Measurements from ENCODE around the gene GMPR2. TPM values are rescaled to one million over a fixed set of nuclear protein-coding genes. Genes with fewer than 3 reads are reported as not detected.
A peak's percentile ranks its signal among the peaks of the same experiment; 100 is the strongest.
"Not testable (repeated sequence)": the region's sequence is repeated elsewhere in the genome, so short reads cannot be mapped to it uniquely, and the experiment has no call there.

The GMPR2 gene
- total and polyA plus RNA-seq, 7 experiments from 2014 or later: 38.2 to 107 (median 83.7) TPM

- no peak for ATAC-seq
- peak overlapping the region; percentile 74 for H3K4me3 ChIP-seq (ENCODE audit: low read length)
- CTCF ChIA-PET: interaction anchor here (0.5 to 2.0 kb wide), 7 partner anchors 11 to 471 kb away, joined by 3 to 6 read pairs (median 4); partner anchors contain the start of genes CHMP4A, MDP1, PSME1 and TINF2
- intact Hi-C loops (cut with micrococcal nuclease): loop anchor here in 1 of 2 donors (1.0 kb wide), 1 partner anchor 8 kb away; the partner anchor contains the start of gene IPO4
- H3K27me3 ChIP-seq (ENCODE audit: control insufficient read depth in 2 of 2, insufficient read depth in 2 of 2, low read length in 2 of 2): no peaks in the 10 kb centered on the region
- Mint-ChIP-seq H3K27ac (peak overlapping the region; percentile 88 to 98 (median 98)), H3K36me3 (peaks cover 9 to 41% (median 11%) of the 10 kb centered on the region in 5 donors), H3K9me3 (peaks cover 0 to 1% (median 0%) of the 10 kb centered on the region in 11 donors), H3K27me3 (no peaks in the 10 kb centered on the region), H3K4me1 (peaks cover 38 to 71% (median 61%) of the 10 kb centered on the region in 7 donors), H3K4me3 (peak overlapping the region; percentile 88 to 97 (median 93))
- H3K36me3 ChIP-seq (ENCODE audit: control insufficient read depth in 2 of 3, insufficient read depth in 3 of 3, low read length in 3 of 3): peaks cover 0 to 26% (median 5%) of the 10 kb centered on the region in 3 experiments
- H3K27ac ChIP-seq (ENCODE audit: low read depth, low read length): peak overlapping the region; percentile 99
- peaks cover 14 to 16% of the 10 kb centered on the region in 2 donors for H3K4me1 ChIP-seq (ENCODE audit: control insufficient read depth in 2 of 2, insufficient read depth in 2 of 2, low read length in 2 of 2)
- DNase-seq: no peak
- POLR2A ChIA-PET: interaction anchor here (0.7 to 3.9 kb wide), 27 partner anchors 9 to 894 kb away, joined by 3 to 79 read pairs (median 5); partner anchors contain the start of genes CHMP4A, CIDEB, DCAF11 and EMC9
- H3K9me3 ChIP-seq (ENCODE audit: control insufficient read depth in 2 of 3, low read length in 3 of 3): no peaks in the 10 kb centered on the region
These were observed 36.4 kb upstream of the GMPR2 start for GRCh38 chr14:24196071-24197055.

GRCh38 chr14:24197056-24197450 lies 35.7 kb upstream of the GMPR2 start:
- H3K27ac ChIP-seq (ENCODE audit: low read depth, low read length): peak overlapping the region; percentile 47
- ATAC-seq: no peak
- ChIA-PET POLR2A (interaction anchor here (1.8 to 3.9 kb wide), 4 partner anchors 12 to 45 kb away, joined by 7 to 79 read pairs (median 24); partner anchors contain the start of genes CHMP4A, IRF9, MDP1 and TINF2), CTCF (interaction anchor here (0.7 to 2.0 kb wide), 2 partner anchors 10 to 45 kb away, joined by 3 to 6 read pairs; partner anchors contain the start of gene TINF2)
- H3K4me1 Mint-ChIP-seq: peaks cover 34 to 72% (median 56%) of the 10 kb centered on the region in 7 donors
- no peaks in the 10 kb centered on the region for H3K27me3 ChIP-seq (ENCODE audit: control insufficient read depth in 2 of 2, insufficient read depth in 2 of 2, low read length in 2 of 2)
- H3K36me3 ChIP-seq (ENCODE audit: control insufficient read depth in 2 of 3, insufficient read depth in 3 of 3, low read length in 3 of 3): peaks cover 0 to 19% (median 3%) of the 10 kb centered on the region in 3 experiments
- H3K4me3 Mint-ChIP-seq: peak overlapping the region; percentile 76 to 95 (median 89)
- intact Hi-C loops (cut with micrococcal nuclease): no loop called here
- H3K4me1 ChIP-seq (ENCODE audit: control insufficient read depth in 2 of 2, insufficient read depth in 2 of 2, low read length in 2 of 2): peaks cover 14 to 16% of the 10 kb centered on the region in 2 donors
- H3K36me3 Mint-ChIP-seq: peaks cover 9 to 44% (median 17%) of the 10 kb centered on the region in 5 donors
- no peak for DNase-seq
- no peak overlapping the region for H3K4me3 ChIP-seq (ENCODE audit: low read length)
- peaks cover 0 to 6% (median 0%) of the 10 kb centered on the region in 11 donors for H3K9me3 Mint-ChIP-seq
- H3K9me3 ChIP-seq (ENCODE audit: control insufficient read depth in 2 of 3, low read length in 3 of 3): no peaks in the 10 kb centered on the region
- no peaks in the 10 kb centered on the region for H3K27me3 Mint-ChIP-seq
- H3K27ac Mint-ChIP-seq: peak overlapping the region in 8 of 9 donors; percentile 64 to 98 (median 89)

- H3K4me3 Mint-ChIP-seq: peak overlapping the region in 6 of 10 donors; percentile 9 to 52 (median 26)
These were observed 33.8 kb upstream of the GMPR2 start for GRCh38 chr14:24198814-24199524.

GRCh38 chr14:24202538-24202937 lies 30.2 kb upstream of the GMPR2 start:
- intact Hi-C loops (cut with micrococcal nuclease); H3K4me1 ChIP-seq (ENCODE audit: control insufficient read depth in 2 of 2, insufficient read depth in 2 of 2, low read length in 2 of 2); H3K27me3 Mint-ChIP-seq; POLR2A ChIA-PET; CTCF ChIA-PET; H3K27me3 ChIP-seq (ENCODE audit: control insufficient read depth in 2 of 2, insufficient read depth in 2 of 2, low read length in 2 of 2); ATAC-seq; H3K4me3 Mint-ChIP-seq; DNase-seq; H3K4me3 ChIP-seq (ENCODE audit: low read length); H3K27ac ChIP-seq (ENCODE audit: low read depth, low read length); H3K9me3 ChIP-seq (ENCODE audit: control insufficient read depth in 2 of 3, low read length in 3 of 3): not testable (repeated sequence)
- H3K9me3 Mint-ChIP-seq: peaks cover 0 to 15% (median 3%) of the 10 kb centered on the region in 11 donors
- peak overlapping the region in 2 of 9 donors; percentile 54 to 64 for H3K27ac Mint-ChIP-seq
- H3K36me3 Mint-ChIP-seq: peaks cover 6 to 59% (median 41%) of the 10 kb centered on the region in 5 donors
- H3K36me3 ChIP-seq (ENCODE audit: control insufficient read depth in 2 of 3, insufficient read depth in 3 of 3, low read length in 3 of 3): peaks cover 0 to 25% (median 0%) of the 10 kb centered on the region in 3 experiments
- H3K4me1 Mint-ChIP-seq: peaks cover 22 to 59% (median 40%) of the 10 kb centered on the region in 7 donors

More at GRCh38 chr14:24198814-24199524, 33.8 kb upstream of the GMPR2 start:
- H3K27ac ChIP-seq (ENCODE audit: low read depth, low read length): no peak overlapping the region
- Mint-ChIP-seq H3K9me3 (peaks cover 0 to 15% (median 3%) of the 10 kb centered on the region in 11 donors), H3K4me1 (peaks cover 30 to 64% (median 50%) of the 10 kb centered on the region in 7 donors), H3K27ac (peak overlapping the region in 8 of 9 donors; percentile 4 to 79 (median 60)), H3K27me3 (no peaks in the 10 kb centered on the region), H3K36me3 (peaks cover 6 to 46% (median 28%) of the 10 kb centered on the region in 5 donors)
- POLR2A ChIA-PET: interaction anchor here (0.7 to 1.7 kb wide), 4 partner anchors 10 to 51 kb away, joined by 3 to 6 read pairs (median 4); partner anchors contain the start of genes CHMP4A, IPO4 and TINF2
- H3K36me3 ChIP-seq (ENCODE audit: control insufficient read depth in 2 of 3, insufficient read depth in 3 of 3, low read length in 3 of 3): peaks cover 0 to 9% (median 0%) of the 10 kb centered on the region in 3 experiments
- ATAC-seq (no peak), DNase-seq (no peak)
- H3K27me3 ChIP-seq (ENCODE audit: control insufficient read depth in 2 of 2, insufficient read depth in 2 of 2, low read length in 2 of 2): no peaks in the 10 kb centered on the region
- no peaks in the 10 kb centered on the region for H3K9me3 ChIP-seq (ENCODE audit: control insufficient read depth in 2 of 3, low read length in 3 of 3)
- intact Hi-C loops (cut with micrococcal nuclease): no loop called here
- CTCF ChIA-PET: no interaction called here
- H3K4me3 ChIP-seq (ENCODE audit: low read length): no peak overlapping the region
- peaks cover 14% of the 10 kb centered on the region in 2 donors for H3K4me1 ChIP-seq (ENCODE audit: control insufficient read depth in 2 of 2, insufficient read depth in 2 of 2, low read length in 2 of 2)

- CTCF ChIA-PET: interaction anchor here (0.7 to 1.1 kb wide), 2 partner anchors 9 to 129 kb away, joined by 3 to 4 read pairs; no protein-coding TSS in a partner anchor
- not testable (repeated sequence) for DNase-seq
These were observed 29.4 kb upstream of the GMPR2 start for GRCh38 chr14:24203249-24203886.

More at GRCh38 chr14:24203249-24203886, 29.4 kb upstream of the GMPR2 start:
- intact Hi-C loops (cut with micrococcal nuclease); H3K27me3 ChIP-seq (ENCODE audit: control insufficient read depth in 2 of 2, insufficient read depth in 2 of 2, low read length in 2 of 2); H3K4me3 ChIP-seq (ENCODE audit: low read length); H3K27ac ChIP-seq (ENCODE audit: low read depth, low read length); H3K27me3 Mint-ChIP-seq; H3K4me3 Mint-ChIP-seq; ATAC-seq; H3K9me3 ChIP-seq (ENCODE audit: control insufficient read depth in 2 of 3, low read length in 3 of 3); H3K4me1 ChIP-seq (ENCODE audit: control insufficient read depth in 2 of 2, insufficient read depth in 2 of 2, low read length in 2 of 2): not testable (repeated sequence)
- POLR2A ChIA-PET: interaction anchor here (0.6 to 7.2 kb wide), 2 partner anchors 8 to 83 kb away, joined by 3 to 47 read pairs; partner anchors contain the start of gene TM9SF1
- Mint-ChIP-seq H3K27ac (peak overlapping the region in 2 of 9 donors; percentile 54 to 64), H3K4me1 (peaks cover 25 to 58% (median 45%) of the 10 kb centered on the region in 7 donors), H3K9me3 (peaks cover 0 to 15% (median 3%) of the 10 kb centered on the region in 11 donors), H3K36me3 (peaks cover 6 to 64% (median 46%) of the 10 kb centered on the region in 5 donors)
- peaks cover 0 to 34% (median 3%) of the 10 kb centered on the region in 3 experiments for H3K36me3 ChIP-seq (ENCODE audit: control insufficient read depth in 2 of 3, insufficient read depth in 3 of 3, low read length in 3 of 3)
